GM23338 (cell line): ENCODE results near the gene SPATA13. TPM values are rescaled to one million over a fixed set of nuclear protein-coding genes. Genes with fewer than 3 reads are reported as not detected.

Experiments
- JUNB ChIP-seq: IDR thresholded peaks from one replicate; pipeline ENCODE4 v1.6.1; 2016; ENCODE audit warnings: antibody characterized with exemption; ENCODE audit not compliant: unreplicated experiment
- NANOG ChIP-seq: IDR thresholded peaks from 2 replicates; pipeline ENCODE4 v1.6.1; 2016; ENCODE audit warnings: antibody characterized with exemption, borderline replicate concordance
- REST ChIP-seq: IDR thresholded peaks from one replicate; pipeline ENCODE4 v1.6.1; 2018; ENCODE audit warnings: antibody characterized with exemption; ENCODE audit not compliant: unreplicated experiment
- STAT1 ChIP-seq: IDR thresholded peaks from one replicate; pipeline ENCODE4 v1.6.1; 2016; ENCODE audit warnings: antibody characterized with exemption; ENCODE audit not compliant: unreplicated experiment
- ZNF114 ChIP-seq: fragments of 250-450 bp; sonication (Bioruptor Pico); IDR thresholded peaks from 2 replicates; pipeline ENCODE4 v1.5.0; 2020; ENCODE audit warnings: mild to moderate bottlenecking, moderate library complexity
- ZNF331 ChIP-seq: fragments of 250-450 bp; sonication (Bioruptor Pico); IDR thresholded peaks from 2 replicates; pipeline ENCODE4 v1.5.0; 2020; ENCODE audit warnings: low read depth, mild to moderate bottlenecking, moderate library complexity
- ZNF462 ChIP-seq: fragments of 250-450 bp; sonication (Bioruptor Pico); IDR thresholded peaks from 2 replicates; pipeline ENCODE4 v1.5.0; 2020; ENCODE audit warnings: mild to moderate bottlenecking, moderate library complexity
- polyA plus RNA-seq: library from polyadenylated mRNA; unstranded; fragments of >200 nt; fragmentation: Nextera tagmentation; extraction: Ambion mirVana; gene quantifications from 2 replicates; pipeline ENCODE4 v1.2.1, GENCODE V29; 2016
- total RNA-seq: library from RNA; depleted of rRNA; stranded (reverse); fragments of >200 nt; shearing (Covaris generic); gene quantifications from 2 replicates; pipeline ENCODE4 v1.2.3, GENCODE V29; 2014

SPATA13 gene
- total and polyA plus RNA-seq, 2 experiments from 2014 or later: 11.9 to 45.7 TPM

- TF ChIP-seq ZNF462 (CRISPR knock-in tag) (no peak), REST (no peak), JUNB (no peak), NANOG (no peak), ZNF331 (CRISPR knock-in tag) (no peak), STAT1 (no peak), ZNF114 (no peak)
Measured at GRCh38 chr13:24250376-24251057, 90.0 kb downstream of the SPATA13 start (continued).
